SK-N-SH treated with all-trans-retinoic acid at 6 μM for 48 hours (cell line): Measurements from ENCODE around the gene MTUS2.

ENCODE experiments used
- ATAC-seq: fragments of 200-7000 bp; cut with Tn5 transposase; 3 replicates; pipeline ENCODE4 v1.9.1; 2020; ENCODE audit warnings: mild to moderate bottlenecking, moderate library complexity
- ARNTL ChIP-seq: fragments of 450-650 bp; formaldehyde crosslinking; IDR thresholded peaks from 2 replicates; pipeline ENCODE4 v1.5.0; 2020; ENCODE audit warnings: low read depth, mild to moderate bottlenecking, moderate library complexity, borderline replicate concordance
- BACH2 ChIP-seq: fragments of 250-450 bp; sonication (Bioruptor Pico); IDR thresholded peaks from 2 replicates; pipeline ENCODE4 v1.9.0; 2021; ENCODE audit warnings: mild to moderate bottlenecking, borderline replicate concordance
- CSDC2 ChIP-seq: fragments of 250-450 bp; sonication (Bioruptor Pico); IDR thresholded peaks from 2 replicates; pipeline ENCODE4 v1.5.0; 2020; ENCODE audit warnings: mild to moderate bottlenecking, moderate library complexity
- ESRRG ChIP-seq: fragments of 250-450 bp; sonication (Bioruptor Pico); IDR thresholded peaks from 2 replicates; pipeline ENCODE4 v1.6.1; 2021; ENCODE audit warnings: mild to moderate bottlenecking
- GLIS3 ChIP-seq: fragments of 250-450 bp; sonication (Bioruptor Pico); IDR thresholded peaks from 2 replicates; pipeline ENCODE4 v1.5.0; 2020; ENCODE audit warnings: mild to moderate bottlenecking, moderate library complexity
- ISL1 ChIP-seq: fragments of 250-450 bp; sonication (Bioruptor Pico); IDR thresholded peaks from 2 replicates; pipeline ENCODE4 v2.1.2; 2022; ENCODE audit warnings: mild to moderate bottlenecking, moderate library complexity
- OSR1 ChIP-seq: fragments of 250-450 bp; sonication (Bioruptor Pico); IDR thresholded peaks from 2 replicates; pipeline ENCODE4 v1.8.0; 2022; ENCODE audit warnings: moderate library complexity, mild to moderate bottlenecking, inconsistent platforms
- PPARA ChIP-seq: fragments of 250-450 bp; sonication (Bioruptor Pico); IDR thresholded peaks from 2 replicates; pipeline ENCODE4 v1.5.0; 2020; ENCODE audit warnings: mild to moderate bottlenecking, borderline replicate concordance
- RARB ChIP-seq: fragments of 250-450 bp; sonication (Bioruptor Pico); IDR thresholded peaks from 2 replicates; pipeline ENCODE4 v1.8.0; 2021; ENCODE audit warnings: mild to moderate bottlenecking, moderate library complexity
- SNAI2 ChIP-seq: fragments of 250-450 bp; sonication (Bioruptor Pico); IDR thresholded peaks from 2 replicates; pipeline ENCODE4 v1.5.0; 2020; ENCODE audit warnings: mild to moderate bottlenecking, moderate library complexity
- TCF4 ChIP-seq: fragments of 250-450 bp; sonication (Bioruptor Pico); IDR thresholded peaks from 2 replicates; pipeline ENCODE4 v1.8.0; 2021; ENCODE audit warnings: mild to moderate bottlenecking, moderate library complexity, borderline replicate concordance
- TOX ChIP-seq: fragments of 250-450 bp; sonication (Bioruptor Pico); IDR thresholded peaks from 2 replicates; pipeline ENCODE4 v1.8.0; 2021; ENCODE audit warnings: mild to moderate bottlenecking, moderate library complexity, borderline replicate concordance
- ZC3H10 ChIP-seq: fragments of 250-450 bp; sonication (Bioruptor Pico); IDR thresholded peaks from 2 replicates; pipeline ENCODE4 v1.5.1; 2021; ENCODE audit warnings: mild to moderate bottlenecking, moderate library complexity
- ZFP3 ChIP-seq: fragments of 250-450 bp; sonication (Bioruptor Pico); IDR thresholded peaks from 2 replicates; pipeline ENCODE4 v1.5.0; 2020; ENCODE audit warnings: mild to moderate bottlenecking, moderate library complexity
- ZNF565 ChIP-seq: fragments of 450-650 bp; formaldehyde crosslinking; conservative IDR thresholded peaks from 2 replicates; pipeline ENCODE4 v1.5.0; 2020; ENCODE audit warnings: low read depth, mild to moderate bottlenecking, moderate library complexity
- ZNF8 ChIP-seq: fragments of 450-650 bp; formaldehyde crosslinking; IDR thresholded peaks from 2 replicates; pipeline ENCODE4 v1.5.0; 2020; ENCODE audit warnings: mild to moderate bottlenecking, moderate library complexity
- TF ChIP-seq, protein P1 (sequence below): fragments of 250-450 bp; sonication (Bioruptor Pico); IDR thresholded peaks from 2 replicates; pipeline ENCODE4 v1.5.1; 2020; ENCODE audit warnings: low read depth, mild to moderate bottlenecking, moderate library complexity
- TF ChIP-seq, protein P2 (sequence below): fragments of 250-450 bp; sonication (Bioruptor Pico); IDR thresholded peaks from 2 replicates; pipeline ENCODE4 v1.8.0; 2021; ENCODE audit warnings: low read depth, mild to moderate bottlenecking, moderate library complexity, borderline replicate concordance
- TF ChIP-seq, protein P3 (sequence below): fragments of 250-450 bp; sonication (Bioruptor Pico); IDR thresholded peaks from 2 replicates; pipeline ENCODE4 v1.8.0; 2020; ENCODE audit warnings: mild to moderate bottlenecking, moderate library complexity, borderline replicate concordance
- TF ChIP-seq, protein P4 (sequence below): fragments of 250-450 bp; sonication (Bioruptor Pico); IDR thresholded peaks from 2 replicates; pipeline ENCODE4 v1.5.1; 2021; ENCODE audit warnings: mild to moderate bottlenecking, moderate library complexity
- TF ChIP-seq, protein P5 (sequence below): fragments of 250-450 bp; sonication (Bioruptor Pico); IDR thresholded peaks from 2 replicates; pipeline ENCODE4 v1.5.0; 2020; ENCODE audit warnings: mild to moderate bottlenecking, moderate library complexity

Gene MTUS2

DNA sequence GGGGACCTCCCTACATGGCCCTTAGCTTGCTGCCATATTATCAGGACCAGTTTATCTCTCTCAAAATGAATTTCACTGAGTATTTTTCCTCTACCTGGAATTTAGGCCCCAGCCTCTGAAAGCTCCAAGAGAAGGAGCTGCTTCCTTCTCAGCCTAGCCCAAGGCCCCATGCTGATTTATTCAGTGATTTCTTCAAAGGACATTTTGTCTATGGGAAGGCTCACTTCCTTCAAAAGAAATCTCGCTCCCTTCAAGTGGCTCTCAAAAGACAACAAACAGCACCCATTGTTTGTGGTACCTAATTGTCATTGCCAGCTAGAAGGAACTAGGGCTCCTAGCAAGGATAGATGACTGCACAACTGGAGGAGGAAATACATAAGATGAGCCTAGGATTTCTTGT lies 602.9 kb downstream of the MTUS2 start:
- TF ChIP-seq BACH2 (CRISPR knock-in tag) (no peak), OSR1 (no peak), SNAI2 (no peak), RARB (CRISPR knock-in tag) (no peak), GLIS3 (no peak), ISL1 (CRISPR knock-in tag) (no peak), ESRRG (CRISPR knock-in tag) (no peak), ZFP3 (no peak), ARNTL (CRISPR knock-in tag) (no peak)
- TF ChIP-seq, protein P1, sequence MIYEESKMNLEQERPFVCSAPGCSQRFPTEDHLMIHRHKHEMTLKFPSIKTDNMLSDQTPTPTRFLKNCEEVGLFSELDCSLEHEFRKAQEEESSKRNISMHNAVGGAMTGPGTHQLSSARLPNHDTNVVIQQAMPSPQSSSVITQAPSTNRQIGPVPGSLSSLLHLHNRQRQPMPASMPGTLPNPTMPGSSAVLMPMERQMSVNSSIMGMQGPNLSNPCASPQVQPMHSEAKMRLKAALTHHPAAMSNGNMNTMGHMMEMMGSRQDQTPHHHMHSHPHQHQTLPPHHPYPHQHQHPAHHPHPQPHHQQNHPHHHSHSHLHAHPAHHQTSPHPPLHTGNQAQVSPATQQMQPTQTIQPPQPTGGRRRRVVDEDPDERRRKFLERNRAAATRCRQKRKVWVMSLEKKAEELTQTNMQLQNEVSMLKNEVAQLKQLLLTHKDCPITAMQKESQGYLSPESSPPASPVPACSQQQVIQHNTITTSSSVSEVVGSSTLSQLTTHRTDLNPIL (CRISPR knock-in tag): no peak
- TF ChIP-seq, protein P2, sequence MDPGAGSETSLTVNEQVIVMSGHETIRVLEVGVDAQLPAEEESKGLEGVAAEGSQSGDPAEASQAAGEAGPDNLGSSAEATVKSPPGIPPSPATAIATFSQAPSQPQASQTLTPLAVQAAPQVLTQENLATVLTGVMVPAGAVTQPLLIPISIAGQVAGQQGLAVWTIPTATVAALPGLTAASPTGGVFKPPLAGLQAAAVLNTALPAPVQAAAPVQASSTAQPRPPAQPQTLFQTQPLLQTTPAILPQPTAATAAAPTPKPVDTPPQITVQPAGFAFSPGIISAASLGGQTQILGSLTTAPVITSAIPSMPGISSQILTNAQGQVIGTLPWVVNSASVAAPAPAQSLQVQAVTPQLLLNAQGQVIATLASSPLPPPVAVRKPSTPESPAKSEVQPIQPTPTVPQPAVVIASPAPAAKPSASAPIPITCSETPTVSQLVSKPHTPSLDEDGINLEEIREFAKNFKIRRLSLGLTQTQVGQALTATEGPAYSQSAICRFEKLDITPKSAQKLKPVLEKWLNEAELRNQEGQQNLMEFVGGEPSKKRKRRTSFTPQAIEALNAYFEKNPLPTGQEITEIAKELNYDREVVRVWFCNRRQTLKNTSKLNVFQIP (CRISPR knock-in tag): no peak
- TF ChIP-seq, protein P3, sequence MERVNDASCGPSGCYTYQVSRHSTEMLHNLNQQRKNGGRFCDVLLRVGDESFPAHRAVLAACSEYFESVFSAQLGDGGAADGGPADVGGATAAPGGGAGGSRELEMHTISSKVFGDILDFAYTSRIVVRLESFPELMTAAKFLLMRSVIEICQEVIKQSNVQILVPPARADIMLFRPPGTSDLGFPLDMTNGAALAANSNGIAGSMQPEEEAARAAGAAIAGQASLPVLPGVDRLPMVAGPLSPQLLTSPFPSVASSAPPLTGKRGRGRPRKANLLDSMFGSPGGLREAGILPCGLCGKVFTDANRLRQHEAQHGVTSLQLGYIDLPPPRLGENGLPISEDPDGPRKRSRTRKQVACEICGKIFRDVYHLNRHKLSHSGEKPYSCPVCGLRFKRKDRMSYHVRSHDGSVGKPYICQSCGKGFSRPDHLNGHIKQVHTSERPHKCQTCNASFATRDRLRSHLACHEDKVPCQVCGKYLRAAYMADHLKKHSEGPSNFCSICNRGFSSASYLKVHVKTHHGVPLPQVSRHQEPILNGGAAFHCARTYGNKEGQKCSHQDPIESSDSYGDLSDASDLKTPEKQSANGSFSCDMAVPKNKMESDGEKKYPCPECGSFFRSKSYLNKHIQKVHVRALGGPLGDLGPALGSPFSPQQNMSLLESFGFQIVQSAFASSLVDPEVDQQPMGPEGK (CRISPR knock-in tag): no peak
- TF ChIP-seq, protein P4, sequence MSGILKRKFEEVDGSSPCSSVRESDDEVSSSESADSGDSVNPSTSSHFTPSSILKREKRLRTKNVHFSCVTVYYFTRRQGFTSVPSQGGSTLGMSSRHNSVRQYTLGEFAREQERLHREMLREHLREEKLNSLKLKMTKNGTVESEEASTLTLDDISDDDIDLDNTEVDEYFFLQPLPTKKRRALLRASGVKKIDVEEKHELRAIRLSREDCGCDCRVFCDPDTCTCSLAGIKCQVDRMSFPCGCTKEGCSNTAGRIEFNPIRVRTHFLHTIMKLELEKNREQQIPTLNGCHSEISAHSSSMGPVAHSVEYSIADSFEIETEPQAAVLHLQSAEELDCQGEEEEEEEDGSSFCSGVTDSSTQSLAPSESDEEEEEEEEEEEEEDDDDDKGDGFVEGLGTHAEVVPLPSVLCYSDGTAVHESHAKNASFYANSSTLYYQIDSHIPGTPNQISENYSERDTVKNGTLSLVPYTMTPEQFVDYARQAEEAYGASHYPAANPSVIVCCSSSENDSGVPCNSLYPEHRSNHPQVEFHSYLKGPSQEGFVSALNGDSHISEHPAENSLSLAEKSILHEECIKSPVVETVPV: no peak
- TF ChIP-seq, all 23 proteins: peak for 0
- no peak for ATAC-seq

DNA sequence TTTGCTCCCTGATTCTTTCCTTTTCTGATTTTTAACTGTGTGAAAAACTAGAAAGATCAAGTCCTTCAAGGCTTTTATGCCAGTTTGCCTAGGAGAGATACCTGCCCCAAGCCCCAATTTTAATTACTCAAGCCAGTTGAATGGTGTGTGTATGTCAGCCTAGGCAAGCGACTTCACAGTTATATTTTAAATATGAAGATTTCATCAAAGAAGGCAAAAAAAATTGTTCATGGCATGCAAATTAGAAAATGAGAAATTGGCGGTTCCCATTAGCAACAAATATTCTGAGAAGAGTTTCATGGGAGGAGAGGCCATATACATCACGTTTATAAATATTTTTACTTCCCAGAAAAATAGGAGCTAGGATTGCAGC lies 607.8 kb downstream of the MTUS2 start:
- TF ChIP-seq, protein P4: no peak
- TF ChIP-seq ISL1 (CRISPR knock-in tag) (no peak), RARB (CRISPR knock-in tag) (no peak), ZFP3 (no peak), ESRRG (CRISPR knock-in tag) (no peak), BACH2 (CRISPR knock-in tag) (no peak), PPARA (CRISPR knock-in tag) (no peak), ZNF8 (CRISPR knock-in tag) (no peak), OSR1 (no peak), ZNF565 (CRISPR knock-in tag) (no peak), ZC3H10 (CRISPR knock-in tag) (no peak), TCF4 (no peak), ARNTL (CRISPR knock-in tag) (no peak), GLIS3 (no peak), SNAI2 (no peak), CSDC2 (CRISPR knock-in tag) (no peak), TOX (CRISPR knock-in tag) (no peak)
- TF ChIP-seq, protein P2 (CRISPR knock-in tag): no peak
- TF ChIP-seq, protein P3 (CRISPR knock-in tag): no peak
- TF ChIP-seq, protein P5, sequence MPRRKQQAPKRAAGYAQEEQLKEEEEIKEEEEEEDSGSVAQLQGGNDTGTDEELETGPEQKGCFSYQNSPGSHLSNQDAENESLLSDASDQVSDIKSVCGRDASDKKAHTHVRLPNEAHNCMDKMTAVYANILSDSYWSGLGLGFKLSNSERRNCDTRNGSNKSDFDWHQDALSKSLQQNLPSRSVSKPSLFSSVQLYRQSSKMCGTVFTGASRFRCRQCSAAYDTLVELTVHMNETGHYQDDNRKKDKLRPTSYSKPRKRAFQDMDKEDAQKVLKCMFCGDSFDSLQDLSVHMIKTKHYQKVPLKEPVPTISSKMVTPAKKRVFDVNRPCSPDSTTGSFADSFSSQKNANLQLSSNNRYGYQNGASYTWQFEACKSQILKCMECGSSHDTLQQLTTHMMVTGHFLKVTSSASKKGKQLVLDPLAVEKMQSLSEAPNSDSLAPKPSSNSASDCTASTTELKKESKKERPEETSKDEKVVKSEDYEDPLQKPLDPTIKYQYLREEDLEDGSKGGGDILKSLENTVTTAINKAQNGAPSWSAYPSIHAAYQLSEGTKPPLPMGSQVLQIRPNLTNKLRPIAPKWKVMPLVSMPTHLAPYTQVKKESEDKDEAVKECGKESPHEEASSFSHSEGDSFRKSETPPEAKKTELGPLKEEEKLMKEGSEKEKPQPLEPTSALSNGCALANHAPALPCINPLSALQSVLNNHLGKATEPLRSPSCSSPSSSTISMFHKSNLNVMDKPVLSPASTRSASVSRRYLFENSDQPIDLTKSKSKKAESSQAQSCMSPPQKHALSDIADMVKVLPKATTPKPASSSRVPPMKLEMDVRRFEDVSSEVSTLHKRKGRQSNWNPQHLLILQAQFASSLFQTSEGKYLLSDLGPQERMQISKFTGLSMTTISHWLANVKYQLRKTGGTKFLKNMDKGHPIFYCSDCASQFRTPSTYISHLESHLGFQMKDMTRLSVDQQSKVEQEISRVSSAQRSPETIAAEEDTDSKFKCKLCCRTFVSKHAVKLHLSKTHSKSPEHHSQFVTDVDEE: no peak
- no peak for ATAC-seq
